H1 (cell line): ENCODE measurements around the gene GSTA2. TPM values are rescaled to one million over a fixed set of nuclear protein-coding genes. Genes with fewer than 3 reads are reported as not detected.
"Not testable (repeated sequence)": the region's sequence is repeated elsewhere in the genome, so short reads cannot be mapped to it uniquely, and the experiment has no call there.

Source experiments
- CTCF ChIA-PET: fragments of 300-600 bp; sonication (Branson Sonifier 250); formaldehyde crosslinking; loops from one replicate; lab custom pipeline; 2021; ENCODE audit not compliant: partially characterized antibody; lab: Charles Lee
- POLR2A ChIA-PET: fragments of 300-600 bp; sonication (Branson Sonifier 250); formaldehyde crosslinking; loops from one replicate; lab custom pipeline; 2021; ENCODE audit warnings: inconsistent platforms; ENCODE audit not compliant: partially characterized antibody; lab: Charles Lee
- DNase-seq, 2 experiments: peaks; one replicate each; pipeline versions ENCODE4 v3.0.0 to v3.0.0-alpha.2; 2010 to 2022; ENCODE audit warnings: low spot score in 2 of 2, low read depth in 1 of 2, mixed read lengths in 1 of 2
- FAIRE-seq: peaks from 2 replicates; lab custom pipeline; 2011; peaks lifted over from hg19 to GRCh38; lab: Jason Lieb, UNC
- H2AFZ ChIP-seq: 2 replicates; pipeline ENCODE4 v1.8.1; 2012; ENCODE audit warnings: low read length, inconsistent platforms
- H2AK5ac ChIP-seq: 2 replicates; pipeline ENCODE4 v1.6.1; 2013; ENCODE audit warnings: low read depth, low read length
- H2BK120ac ChIP-seq: replicated peaks from 2 replicates; pipeline ENCODE3; 2013; ENCODE audit warnings: low read depth, low read length, inconsistent platforms
- H2BK12ac ChIP-seq: 2 replicates; pipeline ENCODE4 v1.6.1; 2013; ENCODE audit warnings: low read depth, low read length
- H2BK15ac ChIP-seq: 2 replicates; pipeline ENCODE4 v1.6.1; 2013; ENCODE audit warnings: low read length
- H2BK20ac ChIP-seq: 2 replicates; pipeline ENCODE4 v1.6.1; 2013; ENCODE audit warnings: low read length
- H2BK5ac ChIP-seq: 2 replicates; pipeline ENCODE4 v1.6.1; 2013; ENCODE audit warnings: low read depth, low read length
- H3K14ac ChIP-seq: 2 replicates; pipeline ENCODE4 v1.6.1; 2013; ENCODE audit warnings: inconsistent platforms; ENCODE audit not compliant: insufficient read length
- H3K18ac ChIP-seq: 2 replicates; pipeline ENCODE4 v1.6.1; 2013; ENCODE audit warnings: low read length; ENCODE audit errors: extremely low read depth
- H3K23ac ChIP-seq: 2 replicates; pipeline ENCODE4 v1.6.1; 2013; ENCODE audit warnings: inconsistent platforms; ENCODE audit not compliant: insufficient read length
- H3K23me2 ChIP-seq: 2 replicates; pipeline ENCODE4 v1.6.1; 2013; ENCODE audit warnings: low read depth, low read length
- H3K27ac ChIP-seq: 2 replicates; pipeline ENCODE4 v1.6.1; 2011; ENCODE audit warnings: low read depth, low read length, inconsistent platforms
- H3K27me3 ChIP-seq, 4 experiments: replicated peaks in 1 of 4; 1 replicate in 1 of 4; 2 replicates in 3 of 4; pipeline versions ENCODE4 v1.6.1 to v1.8.1; 2011 to 2013; ENCODE audit warnings: low read length in 3 of 4, mild to moderate bottlenecking in 3 of 4, inconsistent platforms in 2 of 4, mixed read lengths in 2 of 4, moderate library complexity in 1 of 4; ENCODE audit not compliant: control insufficient read depth in 3 of 4, insufficient read depth in 3 of 4; ENCODE audit errors: extremely low read depth in 1 of 4
- H3K36me3 ChIP-seq, 4 experiments: 2 replicates each; pipeline versions ENCODE4 v1.6.1 to v1.8.1; 2011 to 2013; ENCODE audit warnings: mild to moderate bottlenecking in 4 of 4, low read length in 3 of 4, moderate library complexity in 2 of 4, control low read depth in 1 of 4, inconsistent platforms in 1 of 4; ENCODE audit not compliant: insufficient read depth in 4 of 4, control insufficient read depth in 2 of 4
- H3K4ac ChIP-seq: replicated peaks from 2 replicates; pipeline ENCODE3; 2013; ENCODE audit warnings: low read length, low read depth, mixed read lengths, inconsistent platforms; ENCODE audit not compliant: insufficient read length
- H3K4me1 ChIP-seq, 4 experiments: replicated peaks in 1 of 4; 1 replicate in 1 of 4; 2 replicates in 3 of 4; pipeline versions ENCODE4 v1.6.1 to v1.8.1; 2011 to 2013; ENCODE audit warnings: low read length in 3 of 4, inconsistent platforms in 2 of 4, mixed read lengths in 1 of 4; ENCODE audit not compliant: insufficient read depth in 4 of 4, control insufficient read depth in 3 of 4
- H3K4me2 ChIP-seq, 2 experiments: 2 replicates each; pipeline versions ENCODE4 v1.6.1 to v1.8.1; 2011 to 2013; ENCODE audit warnings: low read depth in 2 of 2, low read length in 2 of 2, control low read depth in 1 of 2, inconsistent platforms in 1 of 2, mild to moderate bottlenecking in 1 of 2; ENCODE audit not compliant: insufficient read depth in 1 of 2
- H3K4me3 ChIP-seq, 4 experiments: fragments of 200-600, 300-600 bp in 1 of 4; sonication (generic), shearing (Covaris generic), sonication (Bioruptor Twin) in 1 of 4; 2 replicates each; pipeline versions ENCODE4 v1.5.1 to v1.8.1; 2011 to 2016; ENCODE audit warnings: low read length in 4 of 4, low read depth in 3 of 4, control low read depth in 2 of 4, inconsistent platforms in 2 of 4, mild to moderate bottlenecking in 2 of 4, mixed read lengths in 1 of 4, moderate library complexity in 1 of 4; ENCODE audit not compliant: insufficient read depth in 2 of 4; ENCODE audit errors: extremely low read depth in 1 of 4
- H3K56ac ChIP-seq: replicated peaks from 2 replicates; pipeline ENCODE3; 2013; ENCODE audit warnings: low read depth, mild to moderate bottlenecking, mixed read lengths, low read length, inconsistent platforms; ENCODE audit not compliant: insufficient read length
- H3K79me1 ChIP-seq: 2 replicates; pipeline ENCODE4 v1.6.1; 2013; ENCODE audit warnings: low read depth, low read length, control low read depth
- H3K79me2 ChIP-seq, 2 experiments: 2 replicates each; pipeline versions ENCODE4 v1.6.1 to v1.8.1; 2012 to 2013; ENCODE audit warnings: low read length in 2 of 2, mild to moderate bottlenecking in 2 of 2, inconsistent platforms in 1 of 2; ENCODE audit not compliant: insufficient read depth in 2 of 2, control insufficient read depth in 1 of 2
- H3K9ac ChIP-seq, 4 experiments: replicated peaks in 1 of 4; 1 replicate in 1 of 4; 2 replicates in 3 of 4; pipeline versions ENCODE4 v1.6.1 to v1.8.1; 2011 to 2013; ENCODE audit warnings: low read depth in 3 of 4, low read length in 3 of 4, control low read depth in 2 of 4, mild to moderate bottlenecking in 2 of 4, moderate library complexity in 2 of 4, inconsistent platforms in 1 of 4; ENCODE audit errors: extremely low read depth in 1 of 4
- H3K9me3 ChIP-seq, 2 experiments: 2 replicates each; pipeline versions ENCODE4 v1.6.1 to v1.8.1; 2012 to 2013; ENCODE audit warnings: mild to moderate bottlenecking in 2 of 2, moderate library complexity in 2 of 2, control low read depth in 1 of 2, inconsistent platforms in 1 of 2, low read depth in 1 of 2, low read length in 1 of 2, mixed read lengths in 1 of 2; ENCODE audit not compliant: insufficient read depth in 2 of 2
- H4K20me1 ChIP-seq, 2 experiments: replicated peaks in 1 of 2; 2 replicates each; pipeline versions ENCODE3 to v1.8.1; 2011 to 2013; ENCODE audit warnings: inconsistent platforms in 2 of 2, low read length in 2 of 2, mild to moderate bottlenecking in 1 of 2; ENCODE audit not compliant: insufficient read depth in 2 of 2, control insufficient read depth in 1 of 2
- H4K5ac ChIP-seq: 2 replicates; pipeline ENCODE4 v1.6.1; 2013; ENCODE audit warnings: low read length, low read depth, mixed read lengths, inconsistent platforms; ENCODE audit not compliant: insufficient read length
- H4K8ac ChIP-seq: 2 replicates; pipeline ENCODE4 v1.8.0; 2013; ENCODE audit warnings: mild to moderate bottlenecking, moderate library complexity, low read length, inconsistent platforms; ENCODE audit not compliant: insufficient read depth; ENCODE audit errors: extremely low read depth
- H4K91ac ChIP-seq: replicated peaks from 2 replicates; pipeline ENCODE3; 2013; ENCODE audit warnings: low read length, mixed read lengths, inconsistent platforms; ENCODE audit not compliant: insufficient read length
- WGBS, 2 experiments: shearing (Covaris generic) in 1 of 2; methylation state at CpG; one replicate each; pipeline versions ENCODE4 v1.1.6 to v1.1.7; 2013 to 2015; ENCODE audit warnings: low lambda C conversion rate in 2 of 2, mixed read lengths in 2 of 2, inconsistent platforms in 1 of 2, low coverage in 1 of 2, missing lambda C conversion rate in 1 of 2; ENCODE audit not compliant: insufficient replicate concordance in 2 of 2, insufficient coverage in 1 of 2, insufficient read length in 1 of 2; ENCODE audit errors: extremely low coverage in 1 of 2, missing lambda C conversion rate in 1 of 2; 5-methylcytosine and 5-hydroxymethylcytosine counted together
- polyA plus RNA-seq, 7 experiments: library from polyadenylated mRNA; depleted of rRNA in 3 of 7; stranded (reverse) in 5 of 7; unstranded in 2 of 7; fragments of >200 nt in 5 of 7; fragments of 200-250 nt in 2 of 7; gene quantifications; 1 replicate in 5 of 7; 2 replicates in 1 of 7; 4 replicates in 1 of 7; pipeline versions ENCODE4 v1.2.1 to v1.2.3, GENCODE V29; 2011 to 2013; ENCODE audit warnings: missing spikeins in 2 of 7, mixed read lengths in 2 of 7
- total RNA-seq: library from RNA; stranded (reverse); fragmentation: NEBNext Ultra II Directional; extraction: Animal tissue kit (Norgen Biotek cat#: 25700); gene quantifications from 2 replicates; pipeline ENCODE4 v1.2.1, GENCODE V29; 2021

The GSTA2 gene
- total and polyA plus RNA-seq, 2 of the 8 experiments (the other 6 are each of a cell fraction or from before 2014, with no cell fraction given), result 0.05 TPM; not detected in 1

DNA sequence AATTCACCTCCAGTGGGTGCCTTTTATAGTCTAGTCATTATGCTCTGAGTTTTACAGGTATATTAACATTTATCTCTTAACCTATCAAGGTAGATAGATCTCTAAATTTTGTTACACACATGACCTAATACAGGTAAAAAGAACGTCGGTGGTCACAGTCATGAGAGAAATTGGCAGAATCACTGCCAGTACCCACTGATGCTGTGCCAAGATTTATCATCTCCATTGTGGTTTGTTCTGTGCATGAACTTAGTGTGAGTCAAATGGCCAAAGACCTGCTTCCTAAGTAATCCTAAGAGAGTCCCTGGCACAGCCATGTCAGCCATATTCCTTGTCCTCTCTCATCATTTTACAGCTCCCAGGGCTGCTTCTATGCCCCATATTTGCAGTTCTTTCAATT is 31.1 kb upstream of the GSTA2 start:
- H3K4me3 ChIP-seq, H4K5ac ChIP-seq, H4K20me1 ChIP-seq, H3K4me1 ChIP-seq, CTCF ChIA-PET, H3K4ac ChIP-seq, DNase-seq, H3K27me3 ChIP-seq, H2BK12ac ChIP-seq, H3K27ac ChIP-seq, H2AFZ ChIP-seq, H2BK5ac ChIP-seq, H3K18ac ChIP-seq, H3K23me2 ChIP-seq, H2BK120ac ChIP-seq, FAIRE-seq, H2BK15ac ChIP-seq, H2BK20ac ChIP-seq, H3K4me2 ChIP-seq, H4K91ac ChIP-seq, H3K23ac ChIP-seq, H3K79me2 ChIP-seq, H3K9me3 ChIP-seq, H4K8ac ChIP-seq, H3K56ac ChIP-seq, H3K14ac ChIP-seq, H2AK5ac ChIP-seq, H3K79me1 ChIP-seq, H3K36me3 ChIP-seq, H3K9ac ChIP-seq: not testable (repeated sequence)
- 92% methylated on average over 2 of the region's 2 CpGs; no CpG with 5 or more reads in 1 of the 2 experiments for WGBS, 2 experiments
- POLR2A ChIA-PET, result interaction anchor here (1.3 kb wide), 1 partner anchor 8 kb away, joined by 4 read pairs; no protein-coding TSS in a partner anchor
